ENCODE measurements around the gene ARPC1A. TPM values are rescaled to one million over a fixed set of nuclear protein-coding genes. Genes with fewer than 3 reads are reported as not detected.

Gene ARPC1A
- total RNA-seq, 1 experiment from 2014 or later, result 183 TPM

DNA sequence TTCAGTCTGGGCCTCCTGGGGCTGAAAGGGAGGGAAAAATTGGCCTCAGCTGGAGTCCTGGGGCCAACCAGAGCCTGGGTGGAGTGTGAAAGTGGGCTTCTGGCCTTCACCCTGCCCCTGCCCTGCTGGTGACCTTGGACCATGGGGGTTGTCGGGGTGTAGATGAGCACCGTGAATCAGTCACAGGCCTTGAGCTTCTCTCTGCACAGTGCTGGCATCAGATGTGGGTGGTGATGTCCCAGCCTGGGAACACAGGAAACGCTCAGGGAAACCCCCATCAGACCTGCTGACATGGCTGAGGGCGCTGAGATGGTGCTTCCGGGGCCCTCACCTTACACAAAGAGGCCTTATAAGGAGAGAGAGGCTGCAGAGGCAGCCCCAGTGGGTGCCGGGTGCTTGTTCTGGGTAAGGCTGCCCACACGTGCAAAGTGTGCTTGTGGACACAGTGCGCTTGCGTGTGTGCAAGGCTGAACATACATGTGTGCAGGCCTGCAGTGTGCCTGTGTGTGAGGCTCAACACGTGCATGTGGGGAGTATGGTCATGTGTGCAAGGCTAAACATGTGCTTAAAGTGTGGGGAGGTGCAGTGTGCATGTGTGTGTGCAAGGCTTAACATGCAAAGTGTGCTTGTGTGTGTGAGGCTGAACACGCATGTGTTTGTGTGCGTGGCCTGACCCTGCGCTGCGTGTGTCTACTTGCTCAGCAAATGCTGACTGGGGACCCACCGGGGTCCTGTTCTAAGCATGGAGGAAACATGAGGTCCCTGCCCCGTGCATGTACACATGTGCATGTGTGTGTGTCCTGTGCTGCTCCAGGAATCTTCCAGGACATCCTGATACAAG is 55.3 kb downstream of the ARPC1A start:
- H3K4me1 ChIP-seq (ENCODE audit: insufficient read depth, low read length), result peaks cover 10% of the 10 kb centered on the region; the same call in 1 of the 2 replicates
- H3K4me2 ChIP-seq (ENCODE audit: low read length), result no peak overlapping the region
- no peak overlapping the region for H3K4me3 ChIP-seq (ENCODE audit: low read length)
- no peaks in the 10 kb centered on the region for H3K9me3 ChIP-seq (ENCODE audit: low read length)
- no peak overlapping the region for H3K27ac ChIP-seq (ENCODE audit: low read length)
- no peaks in the 10 kb centered on the region for H3F3A ChIP-seq (ENCODE audit: low read length, unreplicated experiment)
- H3K9me2 ChIP-seq (replicated peaks; ENCODE audit: low read length), result no peaks in the 10 kb centered on the region
- H3K27me3 ChIP-seq (ENCODE audit: low read length), result no peaks in the 10 kb centered on the region
- no TSS peak for BruUV-seq (replicated peaks)
- CTCF ChIA-PET, result no interaction called here
- no peak overlapping the region for H2AFZ ChIP-seq (ENCODE audit: low read length)
- POLR2A ChIA-PET (ENCODE audit: unreplicated experiment), result no interaction called here
- DNase-seq (no peak), ATAC-seq (no peak)
- peaks cover 14% of the 10 kb centered on the region; the same call in 1 of the 2 replicates for H4K20me1 ChIP-seq (ENCODE audit: low read length)
- no peak for TF ChIP-seq EZH2phosphoT487 (IDR thresholded peaks at IDR 0.05; ENCODE audit: borderline replicate concordance, low read length)
- TF ChIP-seq EZH2 (IDR thresholded peaks at IDR 0.05; ENCODE audit: low read length, unreplicated experiment), result no peak
- TF ChIP-seq, protein P1, sequence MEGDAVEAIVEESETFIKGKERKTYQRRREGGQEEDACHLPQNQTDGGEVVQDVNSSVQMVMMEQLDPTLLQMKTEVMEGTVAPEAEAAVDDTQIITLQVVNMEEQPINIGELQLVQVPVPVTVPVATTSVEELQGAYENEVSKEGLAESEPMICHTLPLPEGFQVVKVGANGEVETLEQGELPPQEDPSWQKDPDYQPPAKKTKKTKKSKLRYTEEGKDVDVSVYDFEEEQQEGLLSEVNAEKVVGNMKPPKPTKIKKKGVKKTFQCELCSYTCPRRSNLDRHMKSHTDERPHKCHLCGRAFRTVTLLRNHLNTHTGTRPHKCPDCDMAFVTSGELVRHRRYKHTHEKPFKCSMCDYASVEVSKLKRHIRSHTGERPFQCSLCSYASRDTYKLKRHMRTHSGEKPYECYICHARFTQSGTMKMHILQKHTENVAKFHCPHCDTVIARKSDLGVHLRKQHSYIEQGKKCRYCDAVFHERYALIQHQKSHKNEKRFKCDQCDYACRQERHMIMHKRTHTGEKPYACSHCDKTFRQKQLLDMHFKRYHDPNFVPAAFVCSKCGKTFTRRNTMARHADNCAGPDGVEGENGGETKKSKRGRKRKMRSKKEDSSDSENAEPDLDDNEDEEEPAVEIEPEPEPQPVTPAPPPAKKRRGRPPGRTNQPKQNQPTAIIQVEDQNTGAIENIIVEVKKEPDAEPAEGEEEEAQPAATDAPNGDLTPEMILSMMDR (conservative IDR thresholded peaks at IDR 0.05; ENCODE audit: low read depth, low read length), result no peak
- no peak overlapping the region for H3K9ac ChIP-seq (ENCODE audit: low read length)
- peaks cover 55% of the 10 kb centered on the region for H3K79me2 ChIP-seq (ENCODE audit: low read length)
- peaks cover 9% of the 10 kb centered on the region for H3K36me3 ChIP-seq (ENCODE audit: low read depth, low read length)
- intact Hi-C loops (cut with micrococcal nuclease), result no loop called here

DNA sequence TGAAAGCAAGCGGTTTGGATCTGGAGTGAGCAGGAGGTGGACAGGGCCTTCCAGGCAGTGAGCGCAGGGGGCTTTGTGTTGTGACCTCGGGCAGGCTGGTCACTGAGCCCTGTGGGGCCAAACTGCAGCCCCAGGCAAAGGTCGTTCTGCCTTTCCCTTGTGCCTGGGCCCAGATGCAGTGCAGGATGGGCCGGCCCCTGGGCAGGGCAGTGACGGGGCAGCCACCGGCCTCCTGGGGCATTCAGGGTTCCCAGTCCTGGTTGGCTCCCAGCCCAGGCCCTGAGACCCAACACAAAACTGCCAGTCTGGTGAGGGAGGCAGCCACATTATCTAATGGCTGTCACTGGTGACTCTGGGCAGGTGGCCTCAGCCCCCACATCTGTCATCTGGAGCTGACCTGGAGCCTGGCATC is 56.0 kb downstream of the ARPC1A start:
- H3K36me3 ChIP-seq (ENCODE audit: low read depth, low read length), result peaks cover 11% of the 10 kb centered on the region
- no TSS peak for BruUV-seq (replicated peaks)
- DNase-seq (no peak), ATAC-seq (no peak)
- intact Hi-C loops (cut with micrococcal nuclease), result no loop called here
- TF ChIP-seq, protein P1 (conservative IDR thresholded peaks at IDR 0.05; ENCODE audit: low read depth, low read length), result no peak
- TF ChIP-seq EZH2phosphoT487 (IDR thresholded peaks at IDR 0.05; ENCODE audit: borderline replicate concordance, low read length), result no peak
- TF ChIP-seq EZH2 (IDR thresholded peaks at IDR 0.05; ENCODE audit: low read length, unreplicated experiment), result no peak
- H3K9ac ChIP-seq (ENCODE audit: low read length), result no peak overlapping the region
- H3K9me3 ChIP-seq (ENCODE audit: low read length), result no peaks in the 10 kb centered on the region
- no peak overlapping the region for H3K27ac ChIP-seq (ENCODE audit: low read length)
- H3F3A ChIP-seq (ENCODE audit: low read length, unreplicated experiment), result no peaks in the 10 kb centered on the region
- H3K79me2 ChIP-seq (ENCODE audit: low read length), result peaks cover 49% of the 10 kb centered on the region
- H4K20me1 ChIP-seq (ENCODE audit: low read length), result peaks cover 14% of the 10 kb centered on the region; the same call in 1 of the 2 replicates
- no peaks in the 10 kb centered on the region for H3K9me2 ChIP-seq (replicated peaks; ENCODE audit: low read length)
- no peak overlapping the region for H2AFZ ChIP-seq (ENCODE audit: low read length)
- H3K4me2 ChIP-seq (ENCODE audit: low read length), result no peak overlapping the region
- H3K27me3 ChIP-seq (ENCODE audit: low read length), result no peaks in the 10 kb centered on the region
- no peak overlapping the region for H3K4me3 ChIP-seq (ENCODE audit: low read length)
- ChIA-PET POLR2A (ENCODE audit: unreplicated experiment) (no interaction called here), CTCF (no interaction called here)
- peaks cover 10% of the 10 kb centered on the region; the same call in 1 of the 2 replicates for H3K4me1 ChIP-seq (ENCODE audit: insufficient read depth, low read length)

DNA sequence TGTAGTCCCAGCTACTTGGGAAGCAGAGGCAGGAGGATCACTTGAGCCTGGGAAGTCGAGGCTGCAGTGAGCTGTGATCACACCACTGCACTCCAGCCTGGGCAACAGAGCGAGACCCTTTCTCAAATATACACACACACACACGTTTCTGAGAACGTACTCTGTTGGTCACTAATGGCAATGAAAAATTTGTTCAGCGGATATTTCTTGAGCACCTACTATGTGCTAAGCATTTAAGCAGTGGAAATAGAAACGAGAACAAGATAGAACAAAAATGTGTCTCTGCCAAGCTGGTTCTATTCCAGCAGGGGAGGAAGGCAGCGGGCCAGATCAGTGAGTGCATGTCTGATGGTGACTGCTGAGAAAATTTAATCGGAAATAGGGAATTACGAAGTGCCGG is 57.5 kb downstream of the ARPC1A start:
- H3K9me3 ChIP-seq (ENCODE audit: low read length), result no peaks in the 10 kb centered on the region
- peaks cover 10% of the 10 kb centered on the region; the same call in 1 of the 2 replicates for H3K4me1 ChIP-seq (ENCODE audit: insufficient read depth, low read length)
- H3F3A ChIP-seq (ENCODE audit: low read length, unreplicated experiment), result no peaks in the 10 kb centered on the region
- peaks cover 15% of the 10 kb centered on the region for H3K36me3 ChIP-seq (ENCODE audit: low read depth, low read length)
- TF ChIP-seq, protein P1 (conservative IDR thresholded peaks at IDR 0.05; ENCODE audit: low read depth, low read length), result no peak
- no peak for TF ChIP-seq EZH2phosphoT487 (IDR thresholded peaks at IDR 0.05; ENCODE audit: borderline replicate concordance, low read length)
- TF ChIP-seq EZH2 (IDR thresholded peaks at IDR 0.05; ENCODE audit: low read length, unreplicated experiment), result no peak
- H3K9me2 ChIP-seq (replicated peaks; ENCODE audit: low read length), result no peaks in the 10 kb centered on the region
- peaks cover 36% of the 10 kb centered on the region for H3K79me2 ChIP-seq (ENCODE audit: low read length)
- H3K4me2 ChIP-seq (ENCODE audit: low read length), result no peak overlapping the region
- no peak overlapping the region for H3K4me3 ChIP-seq (ENCODE audit: low read length)
- no peaks in the 10 kb centered on the region for H3K27me3 ChIP-seq (ENCODE audit: low read length)
- ChIA-PET POLR2A (ENCODE audit: unreplicated experiment) (no interaction called here), CTCF (no interaction called here)
- no peak overlapping the region for H3K9ac ChIP-seq (ENCODE audit: low read length)
- H4K20me1 ChIP-seq (ENCODE audit: low read length), result peaks cover 14% of the 10 kb centered on the region; the same call in 1 of the 2 replicates
- DNase-seq (no peak), ATAC-seq (no peak)
- BruUV-seq (replicated peaks), result no TSS peak
- H2AFZ ChIP-seq (ENCODE audit: low read length), result no peak overlapping the region
- H3K27ac ChIP-seq (ENCODE audit: low read length), result no peak overlapping the region
- intact Hi-C loops (cut with micrococcal nuclease), result no loop called here
